Endothelial cell of umbilical vein (primary cell): ENCODE data around the gene PRKCSH. TPM values are rescaled to one million over a fixed set of nuclear protein-coding genes. Genes with fewer than 3 reads are reported as not detected.

Experiments
- BruUV-seq: library from RNA; stranded (reverse); fragments of 400-500 nt; replicated peaks from 2 replicates; lab custom pipeline; 2021; lab: Mats Ljungman, UMichigan
- CTCF ChIA-PET: fragments of 300-600, 350-600 bp; sonication (Branson Sonifier 250); formaldehyde crosslinking; loops from one replicate; lab custom pipeline; 2021; ENCODE audit warnings: antibody characterized with exemption, inconsistent platforms; lab: Charles Lee
- POLR2A ChIA-PET: fragments of 300-600, 350-600 bp; sonication (Branson Sonifier 250); formaldehyde crosslinking; loops from one replicate; lab custom pipeline; 2021; ENCODE audit warnings: antibody characterized with exemption, inconsistent platforms; lab: Charles Lee
- DNase-seq: peaks from one replicate; pipeline ENCODE4 v3.0.0-alpha.2; 2011; ENCODE audit warnings: low read depth, low spot score
- FAIRE-seq: peaks from 2 replicates; lab custom pipeline; 2011; peaks lifted over from hg19 to GRCh38; lab: Jason Lieb, UNC
- H2AFZ ChIP-seq: 2 replicates; pipeline ENCODE4 v1.6.0; 2012; ENCODE audit warnings: low read depth, low read length, control low read depth, inconsistent platforms
- H3K27ac ChIP-seq: 2 replicates; pipeline ENCODE4 v1.5.1; 2011; ENCODE audit warnings: low read depth, mild to moderate bottlenecking, control low read depth, low read length, moderate library complexity; ENCODE audit not compliant: insufficient read depth
- H3K27me3 ChIP-seq, 2 experiments: 2 replicates each; pipeline versions ENCODE4 v1.6.0 to v1.6.1; 2011; ENCODE audit warnings: low read length in 2 of 2, mixed read lengths in 1 of 2; ENCODE audit not compliant: control insufficient read depth in 2 of 2, insufficient read depth in 2 of 2
- H3K36me3 ChIP-seq, 2 experiments: 2 replicates in 1 of 2; 3 replicates in 1 of 2; pipeline ENCODE4 v1.5.1; 2011; ENCODE audit warnings: low read length in 2 of 2, mild to moderate bottlenecking in 1 of 2, moderate library complexity in 1 of 2; ENCODE audit not compliant: control insufficient read depth in 2 of 2, insufficient read depth in 2 of 2; ENCODE audit errors: extremely low read depth in 1 of 2
- H3K4me1 ChIP-seq: 3 replicates; pipeline ENCODE4 v1.5.1; 2011; ENCODE audit warnings: mild to moderate bottlenecking, low read length; ENCODE audit not compliant: control insufficient read depth, insufficient read depth; ENCODE audit errors: extremely low read depth
- H3K4me2 ChIP-seq: 2 replicates; pipeline ENCODE4 v1.6.1; 2011; ENCODE audit warnings: low read length, control low read depth, mixed read lengths; ENCODE audit not compliant: insufficient read depth
- H3K4me3 ChIP-seq, 3 experiments: fragments of 200-600 bp in 1 of 3; sonication (generic), shearing (Covaris generic) in 1 of 3; replicated peaks in 1 of 3; 2 replicates each; pipeline ENCODE4 v1.5.1; 2011 to 2016; ENCODE audit warnings: control low read depth in 3 of 3, low read length in 3 of 3, mild to moderate bottlenecking in 2 of 3, inconsistent platforms in 1 of 3, low read depth in 1 of 3, moderate library complexity in 1 of 3; ENCODE audit not compliant: insufficient read depth in 1 of 3
- H3K79me2 ChIP-seq: 2 replicates; pipeline ENCODE4 v1.6.0; 2012; ENCODE audit warnings: low read length, inconsistent platforms; ENCODE audit not compliant: control insufficient read depth, insufficient read depth
- H3K9ac ChIP-seq: replicated peaks from 2 replicates; pipeline ENCODE3; 2011; ENCODE audit warnings: low read length, control low read depth; ENCODE audit not compliant: insufficient read depth; ENCODE audit errors: extremely low read depth
- H3K9me1 ChIP-seq: replicated peaks from 3 replicates; pipeline ENCODE4 v1.6.0; 2011; ENCODE audit warnings: mild to moderate bottlenecking, low read length; ENCODE audit not compliant: control insufficient read depth, insufficient read depth; ENCODE audit errors: extremely low read depth
- H3K9me3 ChIP-seq: replicated peaks from 2 replicates; pipeline ENCODE4 v1.5.1; 2012; ENCODE audit warnings: low read length, inconsistent platforms; ENCODE audit not compliant: control insufficient read depth, insufficient read depth
- H4K20me1 ChIP-seq: replicated peaks from 2 replicates; pipeline ENCODE3; 2011; ENCODE audit warnings: mild to moderate bottlenecking, low read length; ENCODE audit not compliant: control insufficient read depth, insufficient read depth; ENCODE audit errors: extremely low read depth
- CTCF ChIP-seq, 2 donors: IDR thresholded peaks; 1 replicate in 1 of 2; 2 replicates in 1 of 2; pipeline ENCODE4 v1.5.1; 2011; ENCODE audit warnings: low read length in 2 of 2, mild to moderate bottlenecking in 2 of 2, moderate library complexity in 2 of 2, control low read depth in 1 of 2, inconsistent platforms in 1 of 2, low read depth in 1 of 2; ENCODE audit not compliant: insufficient read depth in 1 of 2; ENCODE audit errors: extremely low read depth in 1 of 2
- EZH2 ChIP-seq: IDR thresholded peaks from 2 replicates; pipeline ENCODE4 v1.6.1; 2012; ENCODE audit warnings: borderline replicate concordance, low read depth, mild to moderate bottlenecking, moderate library complexity, low read length, inconsistent platforms; ENCODE audit not compliant: severe bottlenecking
- FOS ChIP-seq: IDR thresholded peaks from 2 replicates; pipeline ENCODE4 v1.6.1; 2011; ENCODE audit warnings: mild to moderate bottlenecking, low read length, moderate library complexity, borderline replicate concordance; ENCODE audit not compliant: insufficient read depth
- GATA2 ChIP-seq: IDR thresholded peaks from 2 replicates; pipeline ENCODE4 v1.7.0; 2011; ENCODE audit warnings: low read depth, mild to moderate bottlenecking, moderate library complexity, mixed read lengths, low read length; ENCODE audit not compliant: insufficient read length, insufficient read depth
- JUN ChIP-seq: IDR thresholded peaks from 2 replicates; pipeline ENCODE4 v1.6.1; 2011; ENCODE audit warnings: borderline replicate concordance, low read depth; ENCODE audit not compliant: insufficient read length, insufficient read depth
- MYC ChIP-seq: IDR thresholded peaks from one replicate; pipeline ENCODE4 v1.6.1; 2011; ENCODE audit warnings: mild to moderate bottlenecking, low read depth, low read length
- POLR2A ChIP-seq: IDR thresholded peaks from 2 replicates; pipeline ENCODE4 v1.6.1; 2012; ENCODE audit warnings: low read depth, mild to moderate bottlenecking, control low read depth, low read length
- POLR2AphosphoS5 ChIP-seq: IDR thresholded peaks from 2 replicates; pipeline ENCODE4 v1.6.1; 2012; ENCODE audit warnings: low read depth, mild to moderate bottlenecking, control low read depth, low read length, moderate library complexity; ENCODE audit not compliant: insufficient read depth
- dilution Hi-C: fragments of 300-500 bp; cut with MboI; formaldehyde crosslinking; loops from one replicate; pipeline ENCODE4 v1.15.0; 2019; ENCODE audit warnings: low sequenced_read_pairs; ENCODE audit not compliant: extremely low pct_ligation_motif_present
- intact Hi-C: fragments of 100-400 bp; cut with micrococcal nuclease; formaldehyde crosslinking; loops from one replicate; pipeline ENCODE4 v1.10.0; 2022
- polyA plus RNA-seq, 4 experiments: library from polyadenylated mRNA; depleted of rRNA in 3 of 4; stranded (reverse) in 3 of 4; unstranded in 1 of 4; fragments of >200 nt; gene quantifications; 2 replicates each; pipeline versions ENCODE4 v1.2.1 to v1.2.3, GENCODE V29; 2011 to 2012; ENCODE audit warnings: missing spikeins in 1 of 4
- total RNA-seq: library from RNA; stranded (reverse); gene quantifications from 2 replicates; pipeline ENCODE4 v1.2.3, GENCODE V29; 2021
- TF ChIP-seq, protein P1 (sequence below): IDR thresholded peaks from 2 replicates; pipeline ENCODE4 v1.6.1; 2011; ENCODE audit not compliant: insufficient read depth, insufficient read length

PRKCSH gene
- total and polyA plus RNA-seq, 2 donors (not counting 3 experiments of a cell fraction or from before 2014, with no cell fraction given), result 215 to 425 TPM

DNA sequence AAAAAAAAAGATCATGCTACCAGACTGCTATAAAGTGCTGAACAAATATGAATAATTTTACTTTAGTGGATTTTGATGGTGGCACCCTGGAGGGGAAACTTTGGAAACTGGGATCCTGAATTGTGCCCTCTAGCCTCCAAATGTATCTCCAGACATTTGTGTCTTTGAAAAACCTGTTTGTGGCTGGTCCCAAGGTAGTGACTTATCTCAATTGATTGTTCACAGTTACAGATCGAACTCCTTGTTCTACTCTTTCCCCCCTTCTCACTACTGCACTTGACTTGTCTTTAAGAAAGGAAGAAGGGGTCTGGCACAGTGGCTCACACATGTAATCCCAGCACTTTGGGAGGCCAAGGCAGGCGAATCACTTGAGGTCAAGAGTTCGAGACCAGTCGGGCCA lies 26.8 kb upstream of the PRKCSH start:
- H3K9me3 ChIP-seq, result no peaks in the 10 kb centered on the region
- TF ChIP-seq JUN (no peak), MYC (no peak), FOS (no peak), GATA2 (no peak), EZH2 (no peak), POLR2AphosphoS5 (no peak)
- H4K20me1 ChIP-seq, result no peaks in the 10 kb centered on the region
- DNase-seq (no peak), FAIRE-seq (no peak)
- H3K27me3 ChIP-seq, result no peaks in the 10 kb centered on the region
- H3K27ac ChIP-seq, result no peak overlapping the region
- H2AFZ ChIP-seq, result no peak overlapping the region
- ChIA-PET CTCF (no interaction called here), POLR2A (no interaction called here)
- no peak overlapping the region for H3K4me2 ChIP-seq
- H3K9me1 ChIP-seq, result no peaks in the 10 kb centered on the region
- intact Hi-C loops (no loop called here), dilution Hi-C loops (no loop called here)
- BruUV-seq, result no TSS peak
- no peaks in the 10 kb centered on the region for H3K4me1 ChIP-seq
- no peaks in the 10 kb centered on the region for H3K79me2 ChIP-seq
- H3K9ac ChIP-seq, result no peak overlapping the region
- H3K36me3 ChIP-seq, result no peaks in the 10 kb centered on the region
- no peak overlapping the region for H3K4me3 ChIP-seq

GRCh38 chr19:11410682-11411081 lies 24.8 kb upstream of the PRKCSH start:
- no peak overlapping the region for H3K4me2 ChIP-seq
- H3K9me3 ChIP-seq, result no peaks in the 10 kb centered on the region
- POLR2A ChIA-PET, result no interaction called here
- DNase-seq (no peak), FAIRE-seq (no peak)
- no peak overlapping the region for H3K4me3 ChIP-seq
- H3K27ac ChIP-seq, result no peak overlapping the region
- H2AFZ ChIP-seq, result no peak overlapping the region
- CTCF ChIA-PET, result interaction anchor here (0.5 to 2.2 kb wide), 3 partner anchors 10 to 117 kb away, joined by 3 to 7 read pairs (median 4); no protein-coding TSS in a partner anchor
- intact Hi-C loops (no loop called here), dilution Hi-C loops (no loop called here)
- no peak for TF ChIP-seq POLR2AphosphoS5
- no peak for TF ChIP-seq MYC
- TF ChIP-seq GATA2, result no peak
- TF ChIP-seq POLR2A, result no peak
- no peak for TF ChIP-seq EZH2
- TF ChIP-seq CTCF (IDR thresholded peaks at IDR 0.05; ENCODE audit: extremely low read depth in 1 of 2, insufficient read depth in 1 of 2, low read depth in 1 of 2, low read length in 2 of 2), result no peak
- no peak for TF ChIP-seq JUN
- TF ChIP-seq, protein P1, sequence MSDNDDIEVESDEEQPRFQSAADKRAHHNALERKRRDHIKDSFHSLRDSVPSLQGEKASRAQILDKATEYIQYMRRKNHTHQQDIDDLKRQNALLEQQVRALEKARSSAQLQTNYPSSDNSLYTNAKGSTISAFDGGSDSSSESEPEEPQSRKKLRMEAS, result no peak
- no peak for TF ChIP-seq FOS
- H3K27me3 ChIP-seq, result peaks cover 0 to 2% of the 10 kb centered on the region in 2 experiments
- no peaks in the 10 kb centered on the region for H3K36me3 ChIP-seq
- BruUV-seq, result no TSS peak
- H4K20me1 ChIP-seq, result no peaks in the 10 kb centered on the region
- H3K79me2 ChIP-seq, result no peaks in the 10 kb centered on the region
- no peaks in the 10 kb centered on the region for H3K9me1 ChIP-seq
- H3K9ac ChIP-seq, result no peak overlapping the region
- H3K4me1 ChIP-seq, result no peaks in the 10 kb centered on the region
